Neural cell (in vitro differentiated cells): ENCODE data around the gene NMU. TPM values are rescaled to one million over a fixed set of nuclear protein-coding genes. Genes with fewer than 3 reads are reported as not detected.

Source experiments
- H2AFZ ChIP-seq: fragments of 200-600, 300-800 bp; sonication (generic), shearing (Covaris generic); 2 replicates; pipeline ENCODE4 v1.6.0; 2014; ENCODE audit warnings: low read depth, mild to moderate bottlenecking, antibody characterized with exemption, low read length, moderate library complexity
- H3F3A ChIP-seq: fragments of 200-600 bp; shearing (Covaris generic); 2 replicates; pipeline ENCODE4 v1.6.1; 2016; ENCODE audit warnings: mild to moderate bottlenecking, moderate library complexity, mixed read lengths, antibody characterized with exemption, low read length; ENCODE audit not compliant: insufficient read depth, poor library complexity, severe bottlenecking
- H3K27ac ChIP-seq: fragments of 200-600, 300-800 bp; sonication (generic), shearing (Covaris generic); 2 replicates; pipeline ENCODE4 v1.5.1; 2014; ENCODE audit warnings: mild to moderate bottlenecking, low read length, moderate library complexity
- H3K27me3 ChIP-seq: fragments of 300-800, 200-600 bp; sonication (generic), shearing (Covaris generic); 2 replicates; pipeline ENCODE4 v1.6.0; 2014; ENCODE audit warnings: mild to moderate bottlenecking, low read depth, low read length, moderate library complexity; ENCODE audit not compliant: insufficient read depth
- H3K36me3 ChIP-seq: fragments of 300-800, 200-600 bp; sonication (generic), shearing (Covaris generic); 2 replicates; pipeline ENCODE4 v1.5.1; 2014; ENCODE audit warnings: mild to moderate bottlenecking, antibody characterized with exemption, low read length, moderate library complexity; ENCODE audit not compliant: insufficient read depth
- H3K4me2 ChIP-seq: fragments of 300-800, 200-600 bp; sonication (generic), shearing (Covaris generic); 2 replicates; pipeline ENCODE4 v1.6.0; 2014; ENCODE audit warnings: mild to moderate bottlenecking, low read length
- H3K4me3 ChIP-seq: fragments of 300-800, 200-600 bp; sonication (generic), shearing (Covaris generic); 2 replicates; pipeline ENCODE4 v1.5.1; 2014; ENCODE audit warnings: mild to moderate bottlenecking, low read length, moderate library complexity
- H3K79me2 ChIP-seq: fragments of 200-600 bp; shearing (Covaris generic); replicated peaks from 2 replicates; pipeline ENCODE4 v1.6.0; 2014; ENCODE audit warnings: mild to moderate bottlenecking, low read length, moderate library complexity; ENCODE audit not compliant: insufficient read depth
- H3K9ac ChIP-seq: fragments of 300-800, 200-600 bp; sonication (generic), shearing (Covaris generic); 2 replicates; pipeline ENCODE4 v1.6.1; 2016; ENCODE audit warnings: mild to moderate bottlenecking, low read length, mixed read lengths
- H3K9me2 ChIP-seq: fragments of 200-600 bp; shearing (Covaris generic); 2 replicates; pipeline ENCODE4 v1.6.1; 2016; ENCODE audit warnings: mild to moderate bottlenecking, low read length, mixed read lengths; ENCODE audit not compliant: insufficient read depth
- H3K9me3 ChIP-seq: fragments of 200-600, 300-800 bp; sonication (generic), shearing (Covaris generic); 2 replicates; pipeline ENCODE4 v1.6.1; 2016; ENCODE audit warnings: mild to moderate bottlenecking, mixed run types, low read length, moderate library complexity, mixed read lengths
- H4K20me1 ChIP-seq: fragments of 200-600 bp; shearing (Covaris generic); 2 replicates; pipeline ENCODE4 v1.6.1; 2016; ENCODE audit warnings: mild to moderate bottlenecking, mixed run types; ENCODE audit not compliant: insufficient read depth
- EP300 ChIP-seq: fragments of 450-650 bp; conservative IDR thresholded peaks from 2 replicates; pipeline ENCODE4 v1.6.1; 2014; ENCODE audit warnings: antibody characterized with exemption, mild to moderate bottlenecking, moderate library complexity; ENCODE audit not compliant: poor library complexity, severe bottlenecking
- EZH2 ChIP-seq: fragments of 200-600, 300-800 bp; shearing (Covaris generic), sonication (generic); IDR thresholded peaks from 2 replicates; pipeline ENCODE4 v1.6.1; 2014; ENCODE audit warnings: antibody characterized with exemption, low read length, borderline replicate concordance, mild to moderate bottlenecking; ENCODE audit not compliant: insufficient read depth, poor library complexity, severe bottlenecking
- MXI1 ChIP-seq: fragments of 450-650 bp; conservative IDR thresholded peaks from 2 replicates; pipeline ENCODE4 v1.6.1; 2014; ENCODE audit warnings: antibody characterized with exemption, mild to moderate bottlenecking; ENCODE audit not compliant: poor library complexity, severe bottlenecking
- POLR2AphosphoS5 ChIP-seq: IDR thresholded peaks from 2 replicates; pipeline ENCODE4 v1.6.1; 2012
- RAD21 ChIP-seq: fragments of 450-650 bp; conservative IDR thresholded peaks from 2 replicates; pipeline ENCODE4 v1.6.1; 2014; ENCODE audit warnings: antibody characterized with exemption, mild to moderate bottlenecking, moderate library complexity
- SMC3 ChIP-seq: fragments of 450-650 bp; conservative IDR thresholded peaks from 2 replicates; pipeline ENCODE4 v1.6.1; 2014; ENCODE audit warnings: antibody characterized with exemption, mild to moderate bottlenecking, moderate library complexity; ENCODE audit not compliant: poor library complexity
- TAF1 ChIP-seq: IDR thresholded peaks from 2 replicates; pipeline ENCODE4 v1.6.1; 2012; ENCODE audit warnings: low read depth
- polyA plus RNA-seq: library from polyadenylated mRNA; depleted of rRNA; stranded (reverse); fragments of >200 nt; gene quantifications from 2 replicates; pipeline ENCODE4 v1.2.3, GENCODE V29; 2014
- TF ChIP-seq, protein P1 (sequence below): fragments of 450-650 bp; IDR thresholded peaks from 2 replicates; pipeline ENCODE4 v1.5.1; 2014; ENCODE audit warnings: antibody characterized with exemption, mild to moderate bottlenecking, moderate library complexity; ENCODE audit not compliant: poor library complexity, severe bottlenecking
- TF ChIP-seq, protein P2 (sequence below): IDR thresholded peaks from 2 replicates; pipeline ENCODE4 v1.6.1; 2012; ENCODE audit warnings: borderline replicate concordance

The NMU gene
- polyA plus RNA-seq, 1 donor from 2014 or later, result 47.2 TPM

DNA sequence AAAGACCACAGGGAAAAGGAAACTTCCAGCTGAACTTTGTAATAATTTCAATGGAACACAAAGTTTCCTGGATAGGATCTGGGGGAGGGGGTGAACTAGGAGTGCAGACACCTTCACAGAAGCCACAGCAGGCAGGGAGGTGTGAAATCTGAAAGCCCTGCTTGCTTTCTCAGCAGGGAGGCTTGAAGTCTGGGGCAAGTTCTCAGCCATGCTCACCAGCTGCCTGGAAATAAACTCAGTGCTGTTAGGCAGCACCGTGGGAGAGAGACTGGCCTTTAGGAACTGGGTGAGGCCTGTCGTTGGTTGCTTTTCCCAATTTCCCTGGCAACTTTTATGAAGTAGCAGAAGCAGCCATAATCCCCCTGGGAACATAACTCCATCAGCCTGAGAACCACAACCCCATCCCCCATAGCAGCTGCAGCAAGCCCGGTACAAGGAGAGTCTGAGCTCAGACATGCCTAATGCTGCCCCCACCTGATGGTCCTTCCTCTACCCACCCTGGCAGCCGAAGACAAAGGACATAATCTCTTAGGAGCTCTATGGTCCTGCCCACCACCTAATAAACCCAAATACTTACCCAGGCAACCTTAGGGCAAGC, 39.2 kb upstream of the NMU start:
- Histone ChIP-seq H3K4me3 (no peak overlapping the region), H3K36me3 (no peaks in the 10 kb centered on the region), H3K79me2 (no peaks in the 10 kb centered on the region), H4K20me1 (no peaks in the 10 kb centered on the region), H3K27me3 (no peaks in the 10 kb centered on the region), H3K9me2 (no peaks in the 10 kb centered on the region), H3F3A (no peaks in the 10 kb centered on the region), H2AFZ (no peak overlapping the region), H3K27ac (no peak overlapping the region), H3K9me3 (no peaks in the 10 kb centered on the region), H3K9ac (no peak overlapping the region), H3K4me2 (no peak overlapping the region)
- no peak for TF ChIP-seq TAF1

DNA sequence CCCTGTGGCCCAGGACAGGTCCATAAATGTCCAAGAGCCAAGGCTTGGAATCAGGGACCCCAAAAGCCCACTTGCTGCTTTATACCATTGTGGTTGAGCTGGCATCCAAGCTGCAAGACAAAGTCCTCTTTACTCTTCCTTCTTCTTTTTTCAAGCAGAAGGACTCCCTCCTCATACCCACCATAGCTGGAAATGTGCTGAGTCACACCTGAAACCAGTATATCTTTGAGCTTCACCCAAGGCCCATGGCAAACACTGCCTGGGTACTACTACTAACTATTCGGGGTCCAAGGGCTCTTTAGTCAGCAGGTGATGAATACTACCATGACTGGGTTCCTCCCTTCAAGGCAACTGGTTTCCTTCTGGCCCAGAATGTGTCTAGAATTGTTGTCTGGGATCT, 37.3 kb upstream of the NMU start:
- Histone ChIP-seq H3K4me2 (no peak overlapping the region), H3F3A (no peaks in the 10 kb centered on the region), H3K79me2 (no peaks in the 10 kb centered on the region), H3K9ac (no peak overlapping the region), H3K27me3 (no peaks in the 10 kb centered on the region), H3K4me3 (no peak overlapping the region), H3K27ac (no peak overlapping the region), H3K36me3 (no peaks in the 10 kb centered on the region), H3K9me3 (no peaks in the 10 kb centered on the region), H2AFZ (no peak overlapping the region), H3K9me2 (no peaks in the 10 kb centered on the region), H4K20me1 (no peaks in the 10 kb centered on the region)
- TF ChIP-seq TAF1 (no peak), POLR2AphosphoS5 (no peak), RAD21 (no peak), SMC3 (no peak), EP300 (no peak), MXI1 (no peak), EZH2 (no peak)
- TF ChIP-seq, protein P1, sequence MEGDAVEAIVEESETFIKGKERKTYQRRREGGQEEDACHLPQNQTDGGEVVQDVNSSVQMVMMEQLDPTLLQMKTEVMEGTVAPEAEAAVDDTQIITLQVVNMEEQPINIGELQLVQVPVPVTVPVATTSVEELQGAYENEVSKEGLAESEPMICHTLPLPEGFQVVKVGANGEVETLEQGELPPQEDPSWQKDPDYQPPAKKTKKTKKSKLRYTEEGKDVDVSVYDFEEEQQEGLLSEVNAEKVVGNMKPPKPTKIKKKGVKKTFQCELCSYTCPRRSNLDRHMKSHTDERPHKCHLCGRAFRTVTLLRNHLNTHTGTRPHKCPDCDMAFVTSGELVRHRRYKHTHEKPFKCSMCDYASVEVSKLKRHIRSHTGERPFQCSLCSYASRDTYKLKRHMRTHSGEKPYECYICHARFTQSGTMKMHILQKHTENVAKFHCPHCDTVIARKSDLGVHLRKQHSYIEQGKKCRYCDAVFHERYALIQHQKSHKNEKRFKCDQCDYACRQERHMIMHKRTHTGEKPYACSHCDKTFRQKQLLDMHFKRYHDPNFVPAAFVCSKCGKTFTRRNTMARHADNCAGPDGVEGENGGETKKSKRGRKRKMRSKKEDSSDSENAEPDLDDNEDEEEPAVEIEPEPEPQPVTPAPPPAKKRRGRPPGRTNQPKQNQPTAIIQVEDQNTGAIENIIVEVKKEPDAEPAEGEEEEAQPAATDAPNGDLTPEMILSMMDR, result no peak
- TF ChIP-seq, protein P2, sequence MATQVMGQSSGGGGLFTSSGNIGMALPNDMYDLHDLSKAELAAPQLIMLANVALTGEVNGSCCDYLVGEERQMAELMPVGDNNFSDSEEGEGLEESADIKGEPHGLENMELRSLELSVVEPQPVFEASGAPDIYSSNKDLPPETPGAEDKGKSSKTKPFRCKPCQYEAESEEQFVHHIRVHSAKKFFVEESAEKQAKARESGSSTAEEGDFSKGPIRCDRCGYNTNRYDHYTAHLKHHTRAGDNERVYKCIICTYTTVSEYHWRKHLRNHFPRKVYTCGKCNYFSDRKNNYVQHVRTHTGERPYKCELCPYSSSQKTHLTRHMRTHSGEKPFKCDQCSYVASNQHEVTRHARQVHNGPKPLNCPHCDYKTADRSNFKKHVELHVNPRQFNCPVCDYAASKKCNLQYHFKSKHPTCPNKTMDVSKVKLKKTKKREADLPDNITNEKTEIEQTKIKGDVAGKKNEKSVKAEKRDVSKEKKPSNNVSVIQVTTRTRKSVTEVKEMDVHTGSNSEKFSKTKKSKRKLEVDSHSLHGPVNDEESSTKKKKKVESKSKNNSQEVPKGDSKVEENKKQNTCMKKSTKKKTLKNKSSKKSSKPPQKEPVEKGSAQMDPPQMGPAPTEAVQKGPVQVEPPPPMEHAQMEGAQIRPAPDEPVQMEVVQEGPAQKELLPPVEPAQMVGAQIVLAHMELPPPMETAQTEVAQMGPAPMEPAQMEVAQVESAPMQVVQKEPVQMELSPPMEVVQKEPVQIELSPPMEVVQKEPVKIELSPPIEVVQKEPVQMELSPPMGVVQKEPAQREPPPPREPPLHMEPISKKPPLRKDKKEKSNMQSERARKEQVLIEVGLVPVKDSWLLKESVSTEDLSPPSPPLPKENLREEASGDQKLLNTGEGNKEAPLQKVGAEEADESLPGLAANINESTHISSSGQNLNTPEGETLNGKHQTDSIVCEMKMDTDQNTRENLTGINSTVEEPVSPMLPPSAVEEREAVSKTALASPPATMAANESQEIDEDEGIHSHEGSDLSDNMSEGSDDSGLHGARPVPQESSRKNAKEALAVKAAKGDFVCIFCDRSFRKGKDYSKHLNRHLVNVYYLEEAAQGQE, result no peak

DNA sequence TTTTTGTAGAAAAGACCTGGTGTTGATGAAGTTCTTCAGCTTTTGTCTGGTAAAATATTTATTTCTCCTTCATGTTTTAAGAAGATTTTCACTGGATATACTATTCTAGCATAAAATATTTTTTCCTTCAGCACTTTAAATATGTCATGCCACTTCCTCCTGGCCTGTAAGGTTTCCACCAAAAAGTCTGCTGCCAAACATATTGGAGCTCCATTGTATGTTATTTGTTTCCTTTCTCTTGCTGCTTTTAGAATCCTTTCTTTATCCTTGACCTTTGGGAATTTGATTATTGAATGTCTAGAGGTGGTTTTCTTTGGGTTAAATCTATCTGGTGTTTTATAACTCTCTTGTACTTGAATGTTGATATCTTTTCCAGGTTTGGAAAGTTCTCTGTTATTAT, 35.6 kb upstream of the NMU start:
- Histone ChIP-seq H3K9me2 (no peaks in the 10 kb centered on the region), H3F3A (no peaks in the 10 kb centered on the region), H2AFZ (no peak overlapping the region), H3K4me3 (no peak overlapping the region), H3K79me2 (no peaks in the 10 kb centered on the region), H3K9ac (no peak overlapping the region), H3K9me3 (no peaks in the 10 kb centered on the region), H3K27ac (no peak overlapping the region), H3K27me3 (no peaks in the 10 kb centered on the region), H3K4me2 (no peak overlapping the region), H3K36me3 (no peaks in the 10 kb centered on the region), H4K20me1 (no peaks in the 10 kb centered on the region)
- TF ChIP-seq EP300 (no peak), SMC3 (no peak), MXI1 (no peak), RAD21 (no peak), POLR2AphosphoS5 (no peak), EZH2 (no peak), TAF1 (no peak)
- TF ChIP-seq, protein P2, result no peak
- TF ChIP-seq, protein P1, result no peak
